ENCODE data around the gene NOD2. TPM values are rescaled to one million over a fixed set of nuclear protein-coding genes. Genes with fewer than 3 reads are reported as not detected.

Gene NOD2
- total and polyA plus RNA-seq, 2 of the 13 experiments (the other 11 are each of a cell fraction or from before 2014, with no cell fraction given) = 0.27 to 0.81 TPM

GRCh38 chr16:50665128-50665878, 28.1 kb upstream of the NOD2 start (continued):
- TF ChIP-seq HNRNPL (IDR thresholded peaks at IDR 0.05; ENCODE audit: low read depth, low read length) = no peak
- no peak for TF ChIP-seq ZNF7 (CRISPR knock-in tag; IDR thresholded peaks at IDR 0.05)
- TF ChIP-seq ZNF510 (CRISPR knock-in tag; IDR thresholded peaks at IDR 0.05; ENCODE audit: low read depth) = no peak
- TF ChIP-seq REPIN1 (CRISPR knock-in tag; IDR thresholded peaks at IDR 0.05; ENCODE audit: borderline replicate concordance, low read depth) = peak; percentile 19; the same call in 1 of the 2 replicates
- no peak for TF ChIP-seq ZNF674 (CRISPR knock-in tag; IDR thresholded peaks at IDR 0.05; ENCODE audit: low read depth)
- TF ChIP-seq ZNF230 (CRISPR knock-in tag; IDR thresholded peaks at IDR 0.05) = no peak
- TF ChIP-seq ZNF18 (CRISPR knock-in tag; IDR thresholded peaks at IDR 0.05; ENCODE audit: insufficient replicate concordance) = no peak
- no peak for TF ChIP-seq ZNF30 (CRISPR knock-in tag; IDR thresholded peaks at IDR 0.05)
- no peak for TF ChIP-seq BRF2 (CRISPR knock-in tag; IDR thresholded peaks at IDR 0.05)
- TF ChIP-seq SMYD3 (CRISPR knock-in tag; IDR thresholded peaks at IDR 0.05) = no peak
- peak; percentile 11 for TF ChIP-seq ZNF883 (CRISPR knock-in tag; IDR thresholded peaks at IDR 0.05; ENCODE audit: not compliant biosample characterization)
- TF ChIP-seq TOPORS (CRISPR knock-in tag; IDR thresholded peaks at IDR 0.05) = no peak
- no peak for TF ChIP-seq PRDM15 (CRISPR knock-in tag; IDR thresholded peaks at IDR 0.05)
- no peak for TF ChIP-seq RERE (CRISPR knock-in tag; IDR thresholded peaks at IDR 0.05; ENCODE audit: low read depth)
- TF ChIP-seq ZNF776 (CRISPR knock-in tag; IDR thresholded peaks at IDR 0.05) = no peak
- no peak for TF ChIP-seq ZBTB1 (CRISPR knock-in tag; IDR thresholded peaks at IDR 0.05; ENCODE audit: borderline replicate concordance)
- TF ChIP-seq JUND (CRISPR knock-in tag; IDR thresholded peaks at IDR 0.05) = no peak

Data from HepG2 (cell line).